NCI-H748 treated with DMSO at 0.1 percent for 48 hours (cell line): Measurements from ENCODE around the gene ZNF658.
"Not testable (repeated sequence)": the region's sequence is repeated elsewhere in the genome, so short reads cannot be mapped to it uniquely, and the experiment has no call there.

Experiments used
- DNase-seq: peaks from one replicate; lab custom pipeline; 2025; lab: John Stamatoyannopoulos, UW

ZNF658 gene

GRCh38 chr9:66900490-66901131, at the start of gene ZNF658:
ZNF658 (plus strand) TSS chr9:66900725; CDS start chr9:66903562, 2,837 bp downstream.
- not testable (repeated sequence) for DNase-seq

DNA sequence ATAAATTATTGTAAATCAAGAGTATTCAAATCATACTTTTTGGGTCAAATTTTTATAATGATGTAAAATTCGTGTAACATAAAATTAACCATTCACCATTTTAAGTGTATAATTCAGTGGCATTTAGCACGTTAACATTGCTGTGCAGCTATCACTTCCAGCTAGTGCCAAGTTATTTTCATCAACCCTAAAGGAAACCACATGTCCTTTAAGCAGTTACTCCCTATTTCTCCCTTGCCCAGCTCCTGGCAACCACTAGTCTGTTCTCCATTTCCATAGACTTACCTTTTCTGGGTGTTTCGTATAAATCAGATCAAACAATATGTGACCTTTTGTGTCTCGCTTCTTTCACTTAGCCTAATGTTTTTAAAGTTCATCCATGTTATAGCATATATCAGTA, 38.8 kb upstream of the ZNF658 start:
- DNase-seq = not testable (repeated sequence)

DNA sequence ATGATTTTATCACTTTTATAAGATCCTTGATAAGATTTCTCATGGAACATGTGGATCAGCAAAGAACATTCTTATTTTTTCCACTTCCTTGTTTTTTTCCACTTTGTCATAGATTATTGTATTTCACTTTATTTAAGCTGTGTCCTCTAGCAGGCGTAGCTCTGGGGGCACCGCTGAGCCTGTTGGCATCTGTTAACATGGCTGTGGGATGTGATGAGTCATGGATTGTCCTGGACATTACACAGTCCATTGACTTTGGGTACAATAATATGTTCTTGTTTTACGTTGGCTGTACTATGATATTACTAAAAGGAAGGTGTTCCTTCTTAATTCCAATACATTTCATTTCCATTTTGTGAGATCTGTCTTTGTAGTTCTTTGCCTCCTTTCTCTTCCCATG, 31.9 kb upstream of the ZNF658 start:
- not testable (repeated sequence) for DNase-seq

DNA sequence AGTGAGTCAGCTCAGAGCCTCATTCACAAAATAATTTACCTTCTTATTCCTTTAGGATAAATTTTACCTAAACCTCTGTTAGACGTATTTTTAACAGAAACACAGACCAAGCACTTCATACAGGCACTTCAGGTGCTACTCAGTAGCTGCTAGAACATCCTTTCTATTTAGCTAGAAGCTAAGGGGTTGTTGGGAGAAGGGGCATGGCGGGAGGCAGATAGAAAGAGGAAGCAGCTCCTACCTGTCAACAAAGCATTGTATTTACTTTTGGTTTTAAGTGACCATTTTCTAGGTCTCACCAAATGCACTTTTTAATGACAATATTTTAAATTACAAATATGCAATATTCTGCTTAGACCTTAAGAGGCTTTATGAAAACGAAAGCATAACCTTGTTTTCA, 19.9 kb upstream of the ZNF658 start:
- not testable (repeated sequence) for DNase-seq

DNA sequence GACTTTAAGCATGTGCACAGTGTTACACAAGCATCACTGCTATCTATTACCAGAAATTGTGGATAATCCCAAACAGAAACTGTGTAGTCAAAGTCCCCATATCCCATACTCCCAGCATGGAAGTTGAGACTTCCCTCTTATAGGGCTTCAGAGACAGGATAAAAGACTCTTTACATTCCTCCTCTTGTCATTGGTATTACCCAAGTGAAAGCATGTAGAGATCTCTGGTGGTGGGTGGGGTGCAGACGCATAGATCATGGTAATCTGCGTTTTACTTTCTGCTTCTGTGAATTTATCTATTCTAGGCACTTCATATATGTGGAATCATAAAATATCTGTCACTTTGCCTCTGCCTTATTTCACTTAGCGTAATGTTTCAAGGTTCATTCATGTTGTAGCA, 18.7 kb upstream of the ZNF658 start:
- DNase-seq = not testable (repeated sequence)

DNA sequence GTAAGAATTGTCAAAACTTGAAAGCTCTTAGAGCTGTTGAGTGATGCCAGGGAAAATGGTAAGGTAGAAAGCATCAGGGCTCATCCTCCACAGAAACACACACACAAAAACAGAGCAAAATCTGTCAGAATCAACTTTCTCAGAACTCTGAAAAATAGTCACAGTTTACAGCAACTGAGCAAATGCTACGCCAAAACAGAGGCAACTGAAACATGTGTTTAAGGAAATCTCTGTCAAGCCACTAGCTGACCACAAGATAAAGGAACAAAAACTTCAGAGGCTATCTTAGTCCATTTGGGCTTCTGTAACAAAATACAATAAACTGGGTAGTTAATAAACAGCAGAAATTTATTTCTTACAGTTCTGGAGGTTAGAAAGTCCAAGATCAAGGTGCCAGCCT, 10.2 kb upstream of the ZNF658 start:
- DNase-seq = not testable (repeated sequence)

DNA sequence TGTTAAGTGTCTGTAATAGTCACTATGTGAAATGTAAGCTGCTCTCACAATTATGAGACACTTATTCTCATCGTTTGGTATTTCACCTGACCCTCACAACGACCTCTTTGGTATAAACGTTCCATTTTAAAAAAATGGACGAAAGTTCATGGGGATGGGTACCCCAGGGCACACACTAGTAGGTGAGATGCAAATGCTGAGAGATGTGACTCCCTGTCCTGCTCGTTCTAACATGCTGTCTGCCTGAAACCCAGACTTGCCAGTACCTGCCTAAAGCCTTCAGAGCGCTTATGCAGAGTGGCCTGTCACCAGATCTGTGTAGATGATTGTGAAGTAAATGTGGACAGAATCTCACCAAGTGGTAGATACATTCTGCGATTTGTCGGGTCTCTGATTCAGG, 616 bp downstream of the ZNF658 start:
- not testable (repeated sequence) for DNase-seq

- DNase-seq = not testable (repeated sequence)
Measured at GRCh38 chr9:66909560-66909959, 9.0 kb downstream of the ZNF658 start.

DNA sequence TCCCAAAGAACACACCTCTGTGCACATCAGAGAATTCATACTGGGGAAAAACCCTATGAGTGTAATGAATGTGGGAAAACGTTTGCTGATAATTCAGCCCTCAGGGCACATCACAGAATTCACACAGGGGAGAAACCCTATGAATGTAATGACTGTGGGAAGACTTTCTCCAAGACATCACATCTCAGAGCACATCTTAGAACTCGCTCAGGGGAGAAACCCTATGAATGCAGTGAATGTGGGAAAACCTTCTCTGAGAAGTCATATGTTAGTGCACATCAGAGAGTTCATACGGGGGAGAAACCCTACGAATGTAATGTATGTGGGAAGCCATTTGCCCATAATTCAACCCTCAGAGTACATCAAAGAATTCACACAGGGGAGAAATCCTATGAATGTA, 19.5 kb downstream of the ZNF658 start:
- not testable (repeated sequence) for DNase-seq

GRCh38 chr9:66936194-66936870, 35.8 kb downstream of the ZNF658 start:
- DNase-seq = not testable (repeated sequence)

- not testable (repeated sequence) for DNase-seq
Measured at GRCh38 chr9:66937662-66938061, 37.1 kb downstream of the ZNF658 start.

DNA sequence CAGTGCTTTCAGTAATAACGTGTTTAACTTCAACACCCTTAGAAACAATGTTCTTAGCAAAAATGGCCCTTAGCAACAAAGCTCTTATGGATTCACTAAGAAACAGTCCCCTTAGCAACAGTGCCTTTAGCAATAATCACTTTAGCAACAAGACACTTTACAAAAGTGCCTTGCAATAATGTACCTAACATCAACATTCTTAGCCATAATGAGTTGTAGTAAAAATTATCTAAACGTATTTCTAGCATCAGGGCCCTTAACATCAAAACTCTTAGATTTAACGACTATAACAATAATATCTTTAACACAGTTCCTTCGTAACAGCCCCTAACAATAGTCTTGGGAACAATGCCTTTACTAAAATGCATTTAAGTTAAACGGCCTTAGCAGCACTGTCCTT, 37.8 kb downstream of the ZNF658 start:
- not testable (repeated sequence) for DNase-seq

GRCh38 chr9:66939878-66940830, 39.6 kb downstream of the ZNF658 start:
- DNase-seq = not testable (repeated sequence)

GRCh38 chr9:66942400-66943155, 42.1 kb downstream of the ZNF658 start:
- not testable (repeated sequence) for DNase-seq

DNA sequence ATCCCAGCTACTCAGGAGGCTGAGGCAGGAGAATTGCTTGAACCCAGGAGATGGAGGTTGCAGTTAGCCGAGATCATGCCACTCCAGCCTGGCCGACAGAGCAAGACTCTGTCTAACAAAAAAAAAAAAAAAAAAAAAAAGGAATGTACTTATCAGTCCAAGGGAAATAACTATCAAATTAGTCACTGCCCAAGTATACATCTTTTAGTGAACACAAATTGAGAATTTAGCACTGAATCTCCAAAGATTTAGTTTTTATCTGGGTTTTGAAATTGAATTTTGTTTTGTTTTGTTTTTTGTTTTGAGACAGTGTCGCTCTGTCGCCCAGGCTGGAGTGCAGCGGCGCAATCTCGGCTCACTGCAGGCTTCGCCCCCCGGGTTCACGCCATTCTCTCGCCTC, 52.1 kb downstream of the ZNF658 start:
- DNase-seq = not testable (repeated sequence)
